GM23248 (cell line): Measurements from ENCODE around the gene WNT1. TPM values are rescaled to one million over a fixed set of nuclear protein-coding genes. Genes with fewer than 3 reads are reported as not detected.
A peak's percentile ranks its signal among the peaks of the same experiment; 100 is the strongest.

Experiments
- DNase-seq: peaks from one replicate; pipeline ENCODE4 v3.0.0-alpha.2; 2015
- H2AFZ ChIP-seq: fragments of 200-600 bp; sonication (generic); 2 replicates; pipeline ENCODE4 v1.6.1; 2016; ENCODE audit warnings: antibody characterized with exemption
- H3F3A ChIP-seq: fragments of 200-600 bp; sonication (generic); 2 replicates; pipeline ENCODE4 v1.6.1; 2016; ENCODE audit warnings: mild to moderate bottlenecking, antibody characterized with exemption, mixed run types; ENCODE audit not compliant: insufficient read depth
- H3K27ac ChIP-seq: fragments of 200-600 bp; sonication (generic); 2 replicates; pipeline ENCODE4 v1.5.1; 2016; ENCODE audit warnings: mild to moderate bottlenecking
- H3K27me3 ChIP-seq: fragments of 200-600 bp; sonication (generic); replicated peaks from 2 replicates; pipeline ENCODE4 v1.6.1; 2016; ENCODE audit warnings: mild to moderate bottlenecking; ENCODE audit not compliant: insufficient read depth
- H3K36me3 ChIP-seq: fragments of 200-600 bp; sonication (generic); 2 replicates; pipeline ENCODE4 v1.6.1; 2016; ENCODE audit warnings: low read depth, mild to moderate bottlenecking
- H3K4me1 ChIP-seq: fragments of 200-600 bp; sonication (generic); 2 replicates; pipeline ENCODE4 v1.6.1; 2016; ENCODE audit warnings: mild to moderate bottlenecking; ENCODE audit not compliant: insufficient read depth
- H3K4me2 ChIP-seq: fragments of 200-600 bp; sonication (generic); one replicate; pipeline ENCODE4 v1.6.1; 2016; ENCODE audit warnings: mild to moderate bottlenecking; ENCODE audit not compliant: unreplicated experiment
- H3K4me3 ChIP-seq: fragments of 200-600 bp; sonication (generic); 2 replicates; pipeline ENCODE4 v1.5.1; 2016; ENCODE audit warnings: mild to moderate bottlenecking
- H3K79me2 ChIP-seq: fragments of 200-600 bp; sonication (generic); 2 replicates; pipeline ENCODE4 v1.6.1; 2016; ENCODE audit warnings: mild to moderate bottlenecking; ENCODE audit not compliant: insufficient read depth
- H3K9ac ChIP-seq: fragments of 200-600 bp; sonication (generic); 2 replicates; pipeline ENCODE4 v1.6.1; 2016; ENCODE audit warnings: mild to moderate bottlenecking
- H3K9me2 ChIP-seq: fragments of 200-600 bp; sonication (generic); 2 replicates; pipeline ENCODE4 v1.6.1; 2016; ENCODE audit warnings: mixed run types, mild to moderate bottlenecking, moderate library complexity; ENCODE audit not compliant: insufficient read depth
- H3K9me3 ChIP-seq: fragments of 200-600 bp; sonication (generic); one replicate; pipeline ENCODE4 v1.6.1; 2017; ENCODE audit warnings: low read depth
- H4K20me1 ChIP-seq: fragments of 200-600 bp; sonication (generic); 2 replicates; pipeline ENCODE4 v1.6.0; 2016; ENCODE audit not compliant: insufficient read depth
- EZH2 ChIP-seq: fragments of 200-600 bp; sonication (generic); IDR thresholded peaks from 2 replicates; pipeline ENCODE4 v1.6.1; 2018; ENCODE audit warnings: antibody characterized with exemption, mild to moderate bottlenecking; ENCODE audit not compliant: insufficient read depth, poor library complexity, severe bottlenecking
- EZH2phosphoT487 ChIP-seq: fragments of 200-600 bp; sonication (generic); IDR thresholded peaks from 2 replicates; pipeline ENCODE4 v1.6.1; 2018; ENCODE audit warnings: antibody characterized with exemption, moderate library complexity, mild to moderate bottlenecking, low read depth; ENCODE audit not compliant: insufficient read depth
- WGBS, 2 experiments: methylation state at CpG; one replicate each; pipeline ENCODE4 v1.1.6; 2015 to 2017; ENCODE audit warnings: low lambda C conversion rate in 2 of 2, low coverage in 1 of 2; ENCODE audit errors: missing lambda C conversion rate in 2 of 2; 5-methylcytosine and 5-hydroxymethylcytosine counted together
- in situ Hi-C: fragments of 300-500 bp; cut with MboI; formaldehyde crosslinking; loops from 2 replicates; pipeline ENCODE4 v1.15.0; 2020
- polyA plus RNA-seq: library from polyadenylated mRNA; unstranded; fragments of >200 nt; fragmentation: Nextera tagmentation; extraction: Ambion mirVana; gene quantifications from 2 replicates; pipeline ENCODE4 v1.2.1, GENCODE V29; 2016
- total RNA-seq: library from RNA; depleted of rRNA; stranded (reverse); fragments of >200 nt; shearing (Covaris generic); gene quantifications from 2 replicates; pipeline ENCODE4 v1.2.3, GENCODE V29; 2014

WNT1 gene
- total and polyA plus RNA-seq, 2 experiments from 2014 or later, result not detected

DNA sequence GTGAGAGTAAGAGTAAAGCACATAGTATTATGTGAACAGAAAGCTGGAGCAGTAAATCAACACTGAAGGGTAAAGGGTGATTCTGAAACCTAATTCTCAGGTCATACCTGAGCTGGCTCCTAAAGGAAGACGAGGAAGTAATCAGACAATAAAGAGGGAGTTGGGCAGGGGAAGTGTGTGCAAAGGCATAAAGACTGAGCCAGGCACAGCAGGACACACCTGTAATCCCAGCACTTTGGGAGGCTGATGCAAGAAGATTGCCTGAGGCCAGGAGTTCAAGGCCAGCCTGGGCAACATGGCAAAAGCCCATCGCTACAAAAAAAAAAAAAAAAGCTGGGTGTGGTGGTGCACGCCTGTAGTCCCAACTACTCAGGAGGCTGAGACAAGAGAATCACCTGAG, 30.4 kb upstream of the WNT1 start:
- Histone ChIP-seq H3K9me3 (no peaks in the 10 kb centered on the region), H3K79me2 (peaks cover 100% of the 10 kb centered on the region), H3F3A (no peaks in the 10 kb centered on the region), H3K9me2 (no peaks in the 10 kb centered on the region), H4K20me1 (peaks cover 7% of the 10 kb centered on the region; the same call in 1 of the 2 replicates), H3K36me3 (no peaks in the 10 kb centered on the region), H3K27ac (no peak overlapping the region), H2AFZ (no peak overlapping the region), H3K4me3 (no peak overlapping the region), H3K4me2 (no peak overlapping the region), H3K9ac (no peak overlapping the region), H3K4me1 (no peaks in the 10 kb centered on the region), H3K27me3 (no peaks in the 10 kb centered on the region)
- TF ChIP-seq EZH2phosphoT487 (no peak), EZH2 (no peak)
- no peak for DNase-seq
- WGBS, 2 experiments, result 100% methylated on average over 3 of the region's 3 CpGs
- in situ Hi-C loops, result no loop called here

DNA sequence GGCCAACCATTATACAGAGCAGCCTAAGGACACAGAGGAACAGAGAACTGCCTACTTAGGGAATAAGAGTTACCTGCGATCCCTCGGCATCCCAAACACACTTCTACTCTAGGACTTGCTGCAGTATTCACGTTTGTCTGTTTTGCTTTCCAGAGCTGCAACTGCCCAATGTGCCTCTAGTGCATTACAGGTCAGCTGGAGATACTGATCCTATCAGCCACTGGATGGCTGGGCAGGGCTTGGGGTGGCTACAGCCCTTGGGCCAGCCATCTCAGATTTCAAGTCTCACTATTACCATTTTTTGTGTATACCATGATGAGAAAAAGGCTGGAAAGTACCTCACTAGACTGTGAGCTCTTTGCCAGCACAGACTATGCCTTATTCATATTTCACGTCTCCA, 25.4 kb upstream of the WNT1 start:
- no peak overlapping the region for H3K4me2 ChIP-seq
- no peaks in the 10 kb centered on the region for H3K9me3 ChIP-seq
- in situ Hi-C loops, result no loop called here
- peaks cover 10% of the 10 kb centered on the region for H3K4me1 ChIP-seq
- no peaks in the 10 kb centered on the region for H3K27me3 ChIP-seq
- TF ChIP-seq EZH2phosphoT487, result no peak
- no peak for TF ChIP-seq EZH2
- H3K79me2 ChIP-seq, result peaks cover 96% of the 10 kb centered on the region
- H3K4me3 ChIP-seq, result no peak overlapping the region
- peaks cover 8% of the 10 kb centered on the region; the same call in 1 of the 2 replicates for H3K36me3 ChIP-seq
- H3K9me2 ChIP-seq, result no peaks in the 10 kb centered on the region
- peaks cover 20% of the 10 kb centered on the region; the same call in 1 of the 2 replicates for H4K20me1 ChIP-seq
- WGBS, 2 experiments, result 97 to 100% methylated on average over 4 of the region's 4 CpGs
- no peak overlapping the region for H3K9ac ChIP-seq
- no peak for DNase-seq
- 0 out of 2 replicates have a peak, but pooled peaks cover under 1% of the 10 kb centered on the region for H3F3A ChIP-seq
- H2AFZ ChIP-seq, result no peak overlapping the region
- no peak overlapping the region for H3K27ac ChIP-seq

DNA sequence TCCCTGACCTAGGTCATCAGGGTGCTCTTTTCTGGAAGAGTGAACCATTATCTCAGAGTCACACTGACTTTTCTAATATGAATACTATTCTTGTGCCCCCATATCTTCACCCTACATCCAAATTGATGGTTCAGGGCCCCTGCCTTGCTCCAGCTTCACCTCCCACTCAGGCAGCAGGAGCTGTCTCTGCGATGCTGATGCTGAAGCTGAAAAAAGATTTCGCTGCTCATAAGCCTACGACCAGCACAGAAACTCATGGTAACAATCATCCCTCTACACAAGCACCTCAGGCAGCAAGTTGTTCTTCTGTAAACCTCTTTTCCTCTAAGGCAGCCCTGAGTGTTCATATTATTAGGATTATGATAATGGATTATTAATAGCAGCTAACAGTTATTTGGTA, 24.1 kb upstream of the WNT1 start:
- TF ChIP-seq EZH2, result no peak
- TF ChIP-seq EZH2phosphoT487, result no peak
- Histone ChIP-seq H3K4me3 (no peak overlapping the region), H3K27ac (no peak overlapping the region), H3K27me3 (no peaks in the 10 kb centered on the region), H2AFZ (no peak overlapping the region), H3K79me2 (peaks cover 82% of the 10 kb centered on the region), H3K4me2 (no peak overlapping the region), H3F3A (0 out of 2 replicates have a peak, but pooled peaks cover 5% of the 10 kb centered on the region), H4K20me1 (peaks cover 20% of the 10 kb centered on the region; the same call in 1 of the 2 replicates), H3K36me3 (peaks cover 8% of the 10 kb centered on the region; the same call in 1 of the 2 replicates), H3K9ac (no peak overlapping the region), H3K4me1 (peaks cover 10% of the 10 kb centered on the region), H3K9me3 (no peaks in the 10 kb centered on the region), H3K9me2 (no peaks in the 10 kb centered on the region)
- 95 to 100% methylated on average over 3 of the region's 3 CpGs for WGBS, 2 experiments
- DNase-seq, result no peak
- in situ Hi-C loops, result no loop called here

DNA sequence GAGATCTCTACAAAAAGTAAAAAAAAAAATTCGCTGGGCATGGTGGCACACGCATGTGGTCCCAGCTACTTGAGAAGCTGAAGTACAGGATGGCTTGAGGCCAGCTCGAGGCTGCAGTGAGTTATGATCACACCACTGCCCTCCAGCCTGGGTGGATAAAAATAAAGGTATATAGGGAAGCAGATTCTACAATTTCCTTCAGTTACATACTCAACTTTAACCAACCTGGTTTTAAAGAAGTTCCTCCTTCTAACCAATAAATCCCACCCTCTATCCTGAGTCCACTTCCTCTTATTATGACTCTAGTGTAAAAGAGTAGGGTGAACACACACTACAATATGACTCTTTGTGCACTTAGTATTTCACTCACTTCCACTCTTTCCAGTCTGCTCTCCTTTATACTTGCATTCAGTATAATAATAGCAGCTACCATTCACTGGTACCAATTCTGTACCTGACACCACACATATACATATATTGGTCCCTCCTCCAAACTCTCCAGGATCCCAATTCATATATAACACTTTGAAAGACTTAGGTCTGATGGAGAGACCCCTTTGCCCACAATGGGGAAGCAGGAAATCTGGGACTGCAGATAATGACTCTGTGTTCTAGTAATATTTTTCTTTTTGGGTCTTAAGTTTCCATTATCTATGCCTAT, 23.2 kb upstream of the WNT1 start:
- Histone ChIP-seq H3K79me2 (peaks cover 73% of the 10 kb centered on the region), H2AFZ (no peak overlapping the region), H3K4me1 (peaks cover 10% of the 10 kb centered on the region), H3K9ac (peak overlapping the region; percentile 90; the same call in 1 of the 2 replicates), H3K36me3 (peaks cover 8% of the 10 kb centered on the region; the same call in 1 of the 2 replicates), H3K27ac (no peak overlapping the region), H3K9me2 (no peaks in the 10 kb centered on the region), H4K20me1 (peaks cover 20% of the 10 kb centered on the region; the same call in 1 of the 2 replicates), H3K27me3 (no peaks in the 10 kb centered on the region), H3F3A (0 out of 2 replicates have a peak, but pooled peaks cover 5% of the 10 kb centered on the region), H3K4me2 (peak overlapping the region; percentile 99), H3K9me3 (no peaks in the 10 kb centered on the region), H3K4me3 (peak overlapping the region; percentile 99; the same call in 1 of the 2 replicates)
- TF ChIP-seq EZH2 (no peak), EZH2phosphoT487 (no peak)
- DNase-seq, result no peak
- in situ Hi-C loops, result no loop called here
- WGBS, 2 experiments, result 96 to 98% methylated on average over 3 of the region's 3 CpGs
